ENCODE measurements around the gene P2RX4. TPM values are rescaled to one million over a fixed set of nuclear protein-coding genes. Genes with fewer than 3 reads are reported as not detected.

P2RX4 gene
- total and polyA plus RNA-seq, 2 of the 13 experiments (the other 11 are each of a cell fraction or from before 2014, with no cell fraction given): 13.8 to 30.8 TPM

GRCh38 chr12:121209624-121210572, at the start of gene P2RX4 (continued):
- TF ChIP-seq ZNF597 (CRISPR knock-in tag; IDR thresholded peaks at IDR 0.05) (no peak), ZNF484 (CRISPR knock-in tag; IDR thresholded peaks at IDR 0.05; ENCODE audit: borderline replicate concordance, low read depth) (0 out of 2 replicates have a peak, but pooled peaks have one; percentile 4), ZBTB3 (CRISPR knock-in tag; IDR thresholded peaks at IDR 0.05; ENCODE audit: borderline replicate concordance, low read depth) (no peak), ZNF317 (CRISPR knock-in tag; IDR thresholded peaks at IDR 0.05) (no peak), EP300 (IDR thresholded peaks at IDR 0.05; ENCODE audit: low read depth in 2 of 2, low read length in 2 of 2) (no peak), EP300 (CRISPR knock-in tag; IDR thresholded peaks at IDR 0.05; ENCODE audit: borderline replicate concordance) (no peak; the same call in 1 of the 2 replicates), MIXL1 (CRISPR knock-in tag; IDR thresholded peaks at IDR 0.05) (0 out of 2 replicates have a peak, but pooled peaks have one; percentile 18), ZNF296 (CRISPR knock-in tag; conservative IDR thresholded peaks at IDR 0.05) (no peak), ZNF253 (CRISPR knock-in tag; IDR thresholded peaks at IDR 0.05; ENCODE audit: borderline replicate concordance) (peak; percentile 74; the same call in 1 of the 2 replicates), ZSCAN25 (CRISPR knock-in tag; IDR thresholded peaks at IDR 0.05) (peak; percentile 72; the same call in 1 of the 2 replicates), CEBPB (IDR thresholded peaks at IDR 0.05; ENCODE audit: borderline replicate concordance, low read depth, low read length) (peak; percentile 18; the same call in 1 of the 2 replicates), ZMYM4 (CRISPR knock-in tag; IDR thresholded peaks at IDR 0.05) (peak; percentile 90), SMAD1 (CRISPR knock-in tag; IDR thresholded peaks at IDR 0.05; ENCODE audit: borderline replicate concordance, low read depth) (no peak; the same call in 1 of the 2 replicates), RFX5 (IDR thresholded peaks at IDR 0.05; ENCODE audit: low read depth, low read length) (no peak), ZNF644 (CRISPR knock-in tag; IDR thresholded peaks at IDR 0.05; ENCODE audit: low read depth) (no peak), HOXA3 (CRISPR knock-in tag; IDR thresholded peaks at IDR 0.05) (peak; percentile 86), NR2F1 (CRISPR knock-in tag; IDR thresholded peaks at IDR 0.05) (no peak), RAD21 (CRISPR knock-in tag; IDR thresholded peaks at IDR 0.05) (0 out of 2 replicates have a peak, but pooled peaks have one; percentile 30), ZBTB33 (CRISPR knock-in tag; IDR thresholded peaks at IDR 0.05) (peak; percentile 22; the same call in 1 of the 2 replicates)
- TF ChIP-seq, protein P1, sequence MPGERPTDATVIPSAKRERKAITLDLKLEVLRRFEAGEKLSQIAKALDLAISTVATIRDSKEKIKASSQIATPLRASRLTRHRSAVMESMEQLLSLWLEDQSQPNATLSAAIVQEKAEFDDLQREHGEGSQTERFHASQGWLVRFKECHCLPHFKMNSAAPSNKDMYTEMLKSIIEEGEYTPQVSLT (CRISPR knock-in tag; IDR thresholded peaks at IDR 0.05; ENCODE audit: borderline replicate concordance, low read depth): no peak
